ENCODE measurements around the gene ADORA2A.

ADORA2A gene

DNA sequence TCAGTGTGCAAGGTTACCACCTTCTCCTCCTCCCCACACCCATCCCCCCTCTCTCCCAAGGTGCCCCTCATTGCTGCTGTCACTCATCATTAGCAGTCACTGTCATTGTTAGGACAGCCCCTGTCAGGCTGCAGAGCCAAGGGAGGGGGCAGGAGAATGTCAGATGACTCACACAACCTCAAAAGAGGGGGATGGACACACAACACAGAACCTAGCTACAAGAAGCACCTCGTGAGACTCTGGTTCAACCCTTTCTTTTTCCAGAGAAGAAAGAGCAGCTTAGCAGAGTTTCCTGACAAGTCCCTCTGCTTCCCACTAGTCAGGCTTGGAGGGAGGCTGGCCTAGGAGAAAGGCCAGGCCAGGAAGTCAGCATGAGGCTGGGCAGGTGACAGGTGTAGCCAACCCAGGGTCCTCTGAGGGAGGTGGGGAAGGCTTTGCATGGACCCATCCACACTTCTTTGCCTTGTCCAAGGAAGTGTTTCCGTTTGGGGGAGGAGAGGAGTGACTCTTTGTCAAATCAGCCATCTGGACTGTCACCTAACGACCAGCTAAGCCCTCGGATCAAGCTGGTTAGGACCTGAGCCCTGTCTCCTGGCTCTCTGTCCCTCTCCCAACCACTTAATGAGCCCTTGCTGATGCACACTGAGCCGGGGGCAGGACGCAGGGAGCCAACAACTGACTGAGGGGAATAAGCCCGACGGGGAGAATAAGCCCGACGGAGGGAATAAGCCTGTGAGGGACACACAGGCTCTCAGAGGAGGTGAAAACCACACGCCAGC lies 18.3 kb downstream of the ADORA2A start:
- DNase-seq (ENCODE audit: extremely low read depth in 1 of 2, low read depth in 1 of 2) = no peak

DNA sequence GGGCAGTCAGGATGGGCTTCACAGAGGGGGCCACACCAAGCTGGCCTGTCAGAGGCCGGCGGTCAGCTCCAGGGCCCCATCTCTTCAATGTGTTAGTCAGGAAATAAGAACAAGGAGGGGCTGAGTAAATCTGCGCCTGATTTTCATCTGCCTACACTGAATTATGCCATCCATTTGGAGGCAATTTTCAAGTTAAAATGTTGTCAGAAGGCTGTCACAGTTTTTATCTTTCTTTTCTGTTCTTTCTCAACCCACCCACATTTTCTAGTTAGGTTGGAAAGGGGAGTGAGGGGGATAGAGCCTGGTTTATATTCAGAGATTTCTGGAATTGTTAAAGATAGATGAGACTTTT lies 18.8 kb downstream of the ADORA2A start:
- DNase-seq (ENCODE audit: extremely low read depth in 1 of 2, low read depth in 1 of 2) = no peak

DNA sequence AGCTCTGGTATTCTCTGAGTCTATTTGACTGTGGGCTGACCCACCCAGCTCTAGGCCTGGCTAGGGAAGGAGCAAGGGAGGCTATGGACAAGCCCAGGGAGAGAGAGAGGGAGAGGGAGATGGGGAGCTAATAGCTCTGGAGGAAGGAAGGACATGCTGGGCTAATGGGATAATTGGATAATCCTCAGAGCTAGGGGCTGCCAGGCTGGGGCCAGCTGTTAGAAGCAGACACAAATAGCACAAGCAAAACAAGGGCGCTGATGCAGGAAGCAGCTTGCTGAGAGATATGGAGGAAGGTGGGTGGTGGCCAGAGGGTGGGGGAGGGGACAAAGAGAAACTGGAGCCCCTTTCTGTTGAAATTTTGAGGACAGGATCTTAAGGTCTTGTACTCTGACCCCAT lies 23.2 kb downstream of the ADORA2A start:
- DNase-seq (ENCODE audit: extremely low read depth in 1 of 2, low read depth in 1 of 2) = no peak

DNA sequence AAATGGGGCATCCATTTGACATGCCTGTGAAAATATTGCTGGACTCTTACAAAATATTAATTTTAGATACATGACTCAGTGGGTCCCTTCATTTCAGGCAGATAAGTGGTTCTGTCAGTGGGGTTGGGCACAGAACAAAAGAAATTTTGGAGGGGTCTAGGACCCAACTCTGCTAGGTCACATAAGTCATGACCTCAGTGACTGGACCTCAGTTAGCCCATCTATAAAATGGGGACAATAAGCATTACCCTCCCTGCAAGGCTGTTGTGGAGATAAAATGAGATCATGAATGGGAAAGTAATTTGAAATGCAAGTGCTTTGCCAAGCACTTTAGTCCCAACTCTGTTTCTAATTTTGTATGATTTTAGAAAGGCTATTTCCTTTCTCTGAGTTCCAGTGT lies 23.8 kb downstream of the ADORA2A start:
- DNase-seq (ENCODE audit: extremely low read depth in 1 of 2, low read depth in 1 of 2) = no peak

DNA sequence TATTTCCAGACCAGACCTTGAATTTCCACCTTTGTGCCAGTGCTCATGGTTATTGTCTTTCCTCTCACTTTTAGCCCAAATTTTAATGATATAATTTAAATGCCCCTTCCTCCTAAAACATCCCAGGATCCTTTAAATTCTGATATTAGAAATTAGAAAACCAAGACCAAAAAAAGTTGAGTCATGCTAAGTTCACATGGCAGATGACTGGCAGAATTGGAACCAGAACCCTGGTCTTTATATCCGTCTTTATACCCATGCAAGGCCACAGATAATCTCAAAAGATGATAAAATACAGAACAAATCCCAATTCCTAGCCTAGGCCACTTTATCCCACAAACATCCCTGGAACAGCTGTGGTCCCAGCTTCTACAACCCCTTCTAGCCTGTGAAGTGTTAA lies 26.5 kb downstream of the ADORA2A start:
- DNase-seq (ENCODE audit: extremely low read depth in 1 of 2, low read depth in 1 of 2) = no peak

DNA sequence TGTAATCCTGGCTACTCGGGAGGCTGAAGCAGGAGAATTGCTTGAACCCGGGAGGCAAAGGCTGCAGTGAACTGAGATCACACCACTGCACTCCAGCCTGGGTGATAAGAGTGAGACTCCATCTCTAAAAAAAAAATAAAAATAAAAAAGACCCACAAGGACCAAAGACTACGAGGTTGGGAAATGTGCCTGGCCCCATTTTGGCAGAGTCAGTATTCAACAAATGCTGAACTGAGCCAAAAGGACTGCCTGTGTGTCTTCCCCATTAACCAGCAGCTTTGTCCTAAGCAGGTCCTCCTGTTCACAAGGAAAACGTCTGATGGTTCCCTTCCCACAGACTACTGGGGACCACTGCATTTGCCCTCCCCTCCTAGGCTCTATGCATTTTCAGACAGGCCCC lies 27.6 kb downstream of the ADORA2A start:
- DNase-seq (ENCODE audit: extremely low read depth in 1 of 2, low read depth in 1 of 2) = no peak

DNA sequence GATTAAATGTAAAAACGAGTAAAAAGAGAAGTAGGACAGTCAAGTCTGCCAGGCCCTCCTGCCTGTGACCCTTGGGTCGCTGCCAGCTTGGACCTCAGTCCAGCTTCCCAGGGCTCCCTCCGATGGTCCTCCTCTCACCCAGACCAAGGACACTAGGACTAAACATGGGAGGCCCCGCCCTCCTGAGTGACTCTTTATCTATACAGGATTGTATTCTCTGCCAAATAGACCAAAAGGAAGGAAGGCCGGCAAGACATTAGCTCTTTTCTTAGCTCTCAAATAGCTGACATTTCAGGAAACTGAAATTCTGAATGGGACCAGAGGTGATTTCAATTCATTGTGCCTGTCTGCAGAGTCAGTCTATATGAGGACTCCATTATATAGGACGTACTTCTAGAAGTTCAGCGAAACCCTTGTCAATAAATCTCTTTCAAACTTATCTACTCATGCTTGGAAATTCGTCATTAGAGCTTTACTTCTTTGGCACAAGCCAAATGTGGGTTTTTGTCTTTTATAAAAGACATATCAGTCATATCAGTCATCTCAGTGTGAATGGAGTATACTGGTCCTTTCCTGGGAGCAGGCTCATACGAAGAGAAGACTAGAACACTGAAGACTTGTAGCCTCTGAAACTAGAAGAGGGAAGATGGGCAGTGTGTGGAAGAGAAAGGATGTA lies 28.5 kb downstream of the ADORA2A start:
- no peak for DNase-seq (ENCODE audit: extremely low read depth in 1 of 2, low read depth in 1 of 2)

DNA sequence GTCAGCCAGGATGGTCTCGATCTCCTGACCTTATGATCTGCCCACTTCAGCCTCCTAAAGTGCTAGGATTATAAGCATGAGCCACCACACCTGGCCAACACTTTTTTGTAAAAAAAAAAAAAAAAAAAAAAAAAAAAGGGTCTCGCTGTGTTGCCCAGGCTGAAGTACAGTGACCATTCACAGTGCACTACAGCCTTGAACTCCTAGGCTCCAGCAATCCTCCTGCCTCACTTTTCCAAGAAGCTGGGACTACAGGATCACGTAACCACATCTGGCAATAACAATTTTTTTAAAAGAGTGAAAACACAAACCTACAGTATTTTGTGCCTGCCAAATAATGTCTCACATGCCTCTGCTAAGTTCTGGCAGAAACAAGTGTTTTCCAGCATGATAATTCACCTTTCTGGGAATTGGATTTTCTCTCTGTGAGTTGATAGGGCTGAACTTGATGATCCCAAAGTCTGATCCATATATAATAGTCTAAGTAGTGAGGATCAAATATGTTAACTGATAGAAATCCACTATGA lies 30.6 kb downstream of the ADORA2A start:
- no peak for DNase-seq (ENCODE audit: extremely low read depth in 1 of 2, low read depth in 1 of 2)

DNA sequence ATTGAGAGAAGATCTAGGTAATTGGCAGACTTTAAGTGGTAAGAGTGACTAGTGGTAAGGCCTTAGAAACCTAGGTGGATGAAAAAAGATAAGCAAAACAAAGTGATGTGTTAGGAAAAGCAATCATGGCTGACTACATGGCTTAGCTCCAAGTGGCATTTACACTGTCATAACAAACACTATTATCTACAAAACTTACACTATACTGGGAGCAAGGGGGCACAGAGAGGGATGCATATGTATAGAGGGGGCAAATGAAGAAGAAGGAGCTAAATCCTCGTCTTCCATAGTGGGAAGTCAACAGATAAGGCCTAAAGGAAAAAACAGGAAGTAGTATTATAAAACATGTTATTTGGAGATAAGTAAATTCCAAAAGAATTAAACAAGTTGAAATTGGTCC lies 32.5 kb downstream of the ADORA2A start:
- DNase-seq (ENCODE audit: extremely low read depth in 1 of 2, low read depth in 1 of 2) = no peak

DNA sequence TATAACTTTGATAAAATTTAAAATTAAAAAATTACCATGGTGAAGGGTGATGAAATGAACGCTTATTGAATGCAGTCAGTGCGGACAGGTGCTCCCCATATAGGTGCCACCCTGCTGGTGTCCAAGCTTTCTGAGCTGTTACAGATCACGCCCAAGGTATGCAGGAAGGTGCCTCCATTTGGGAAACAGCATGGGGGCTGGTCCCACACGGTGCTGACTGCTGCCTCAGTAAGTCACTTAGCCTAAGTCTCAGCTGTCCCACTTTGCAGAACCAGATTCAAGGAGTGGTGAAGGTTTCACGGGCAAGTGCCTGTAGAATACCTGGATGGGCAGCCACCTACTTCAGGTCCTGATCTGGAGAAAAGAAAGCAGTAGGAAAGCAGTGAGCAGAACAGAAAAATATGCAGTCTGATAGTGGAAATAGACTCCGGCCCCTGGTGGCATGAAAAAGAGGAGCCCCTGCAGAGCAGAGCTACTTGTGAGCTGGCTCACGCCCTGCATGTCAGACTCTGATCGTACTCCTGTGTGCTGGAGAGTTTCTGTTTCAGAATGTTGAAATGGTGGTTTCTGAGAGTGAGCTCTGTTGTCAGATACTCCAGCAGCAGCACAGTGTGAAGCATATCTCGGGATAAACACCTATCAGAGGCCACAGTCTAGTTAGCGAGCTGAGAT lies 33.2 kb downstream of the ADORA2A start:
- peak in 1 of 2 donors; percentile 15 for DNase-seq (ENCODE audit: extremely low read depth in 1 of 2, low read depth in 1 of 2)

DNA sequence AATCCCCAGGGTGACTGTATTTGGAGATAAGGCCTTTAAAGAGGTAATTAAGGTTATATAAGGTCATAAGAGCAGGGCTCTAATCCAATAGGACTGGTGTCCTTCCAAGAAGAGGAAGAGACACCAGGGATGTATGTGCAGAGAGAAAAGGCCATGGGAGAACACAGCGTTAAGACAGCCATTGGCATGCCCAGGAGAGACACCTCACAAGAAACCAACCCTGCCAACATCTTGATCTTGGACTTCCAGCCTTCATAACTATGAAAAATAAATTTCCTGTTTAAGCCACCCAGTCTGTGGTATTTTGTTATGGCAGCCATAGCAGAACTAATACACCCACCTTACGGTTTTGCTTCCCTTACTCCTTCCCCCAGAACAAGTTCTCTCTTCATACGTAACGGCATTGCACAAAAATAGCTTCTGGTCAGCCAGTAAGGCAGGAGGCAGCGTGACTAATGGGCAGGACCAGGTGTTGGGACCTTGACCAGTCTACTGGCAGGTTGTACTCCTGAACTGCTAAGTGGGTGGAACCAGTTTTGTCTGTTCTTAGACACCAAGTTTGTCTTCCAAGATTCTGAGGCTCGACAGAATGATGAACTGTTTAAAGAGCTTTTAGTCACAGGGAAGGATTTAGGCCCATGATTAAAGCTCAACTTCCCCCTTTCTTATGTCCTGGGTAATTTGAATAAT lies 35.8 kb downstream of the ADORA2A start:
- no peak for DNase-seq (ENCODE audit: extremely low read depth in 1 of 2, low read depth in 1 of 2)

DNA sequence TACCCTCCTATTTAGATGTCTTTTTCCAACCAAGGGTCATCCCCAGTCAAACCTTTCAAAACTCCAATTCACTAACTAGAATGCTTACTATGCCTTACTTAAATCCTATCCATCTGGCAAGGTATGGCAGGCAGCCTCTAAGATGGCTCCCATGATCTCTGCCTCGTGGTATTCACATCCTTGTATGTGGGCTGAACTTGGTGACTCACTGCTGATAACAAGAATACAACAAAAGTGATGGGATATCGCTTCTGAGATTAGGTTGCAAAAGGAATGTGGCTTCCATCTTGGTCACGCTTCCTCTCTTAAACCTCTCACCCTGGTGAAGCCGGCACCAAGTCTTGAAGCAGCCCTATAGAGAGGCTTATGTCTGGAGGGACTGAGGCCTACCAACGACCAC lies 38.2 kb downstream of the ADORA2A start:
- DNase-seq (ENCODE audit: extremely low read depth in 1 of 2, low read depth in 1 of 2) = no peak

DNA sequence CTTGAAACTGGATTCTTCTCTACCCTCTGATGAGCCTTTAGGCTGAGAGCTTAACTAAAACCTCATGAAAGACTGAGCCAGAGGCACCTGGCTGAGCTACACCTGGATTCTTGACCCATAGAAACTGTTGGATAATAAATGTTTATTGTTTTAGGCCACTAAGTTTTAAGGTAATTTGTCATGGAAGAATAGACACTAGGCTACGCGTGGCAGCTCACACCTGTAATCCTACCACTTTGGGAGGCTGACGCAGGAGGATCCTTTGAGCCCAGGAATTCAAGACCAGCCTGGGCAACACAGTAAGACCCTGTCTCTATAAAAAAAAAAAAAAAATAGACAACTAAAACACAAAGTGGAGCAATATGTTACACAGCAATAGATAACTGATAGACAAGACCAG lies 38.6 kb downstream of the ADORA2A start:
- no peak for DNase-seq (ENCODE audit: extremely low read depth in 1 of 2, low read depth in 1 of 2)

DNA sequence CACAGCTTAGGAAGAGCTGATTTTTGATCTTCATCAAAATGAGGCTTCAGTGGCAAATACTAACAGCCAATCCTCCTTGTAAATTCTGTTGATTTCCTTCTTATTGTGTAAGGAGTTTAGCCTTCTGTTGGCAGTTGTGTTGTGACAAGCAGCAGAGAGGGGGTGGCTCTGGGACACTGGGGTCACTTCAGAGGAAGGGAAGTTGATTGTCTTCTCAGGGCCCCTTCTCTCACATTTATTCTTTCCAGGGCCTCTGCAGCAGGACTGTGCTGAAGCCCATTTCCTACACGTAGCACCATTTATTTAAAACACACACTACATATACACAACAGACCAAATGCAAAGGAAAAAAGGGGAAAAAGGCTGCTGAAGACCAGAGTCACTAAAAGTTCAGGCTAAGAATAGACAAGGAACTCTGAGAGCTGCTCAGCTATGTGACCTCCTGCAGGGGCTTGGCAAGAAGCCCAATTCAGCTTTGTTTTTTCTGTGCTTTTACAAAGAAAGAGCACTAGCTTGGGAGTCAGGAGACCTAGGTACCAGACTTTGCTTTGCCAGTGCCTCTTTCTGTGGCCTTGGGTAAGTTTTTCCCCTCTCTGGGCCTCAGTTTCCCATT lies 39.4 kb downstream of the ADORA2A start:
- no peak for DNase-seq (ENCODE audit: extremely low read depth in 1 of 2, low read depth in 1 of 2)

DNA sequence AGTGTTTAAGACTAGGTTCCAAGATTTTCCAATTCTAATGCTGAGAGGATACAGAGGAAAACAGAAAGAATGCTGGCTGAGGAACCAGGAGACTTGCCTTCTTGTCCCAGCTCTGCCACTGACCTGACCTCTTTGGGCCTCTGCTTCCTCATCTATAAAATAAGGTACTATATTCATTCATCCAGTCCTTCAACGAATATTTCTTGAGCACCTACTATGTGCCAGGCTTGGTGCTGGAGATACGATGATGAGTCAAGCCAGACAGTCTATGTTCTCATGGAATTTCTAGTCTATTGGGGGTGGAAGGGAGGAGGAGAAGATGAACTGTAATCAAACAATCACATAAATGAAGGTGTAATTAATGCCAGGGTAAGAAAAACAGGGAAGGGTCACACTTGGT lies 39.9 kb downstream of the ADORA2A start:
- no peak for DNase-seq (ENCODE audit: extremely low read depth in 1 of 2, low read depth in 1 of 2)

DNA sequence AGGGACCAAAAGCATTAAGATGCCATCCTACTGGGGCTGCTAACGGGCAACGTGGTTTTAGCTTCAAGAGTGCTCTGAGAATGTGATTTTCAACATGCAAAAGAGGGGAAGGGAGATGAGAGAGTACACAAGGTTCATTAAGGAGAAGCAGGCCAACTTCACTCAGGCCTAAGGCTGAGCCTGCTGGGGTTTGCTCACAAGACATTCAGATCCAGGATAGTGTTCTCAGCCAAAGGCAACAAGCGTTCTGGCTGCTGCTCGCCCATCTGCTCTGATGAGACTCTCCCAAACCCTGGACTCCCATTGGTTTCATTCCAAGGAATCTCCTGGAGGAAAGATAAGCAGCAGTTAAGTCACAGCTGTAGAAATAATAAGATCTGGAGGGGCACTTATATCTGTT lies 44.2 kb downstream of the ADORA2A start:
- DNase-seq (ENCODE audit: extremely low read depth in 1 of 2, low read depth in 1 of 2) = no peak

DNA sequence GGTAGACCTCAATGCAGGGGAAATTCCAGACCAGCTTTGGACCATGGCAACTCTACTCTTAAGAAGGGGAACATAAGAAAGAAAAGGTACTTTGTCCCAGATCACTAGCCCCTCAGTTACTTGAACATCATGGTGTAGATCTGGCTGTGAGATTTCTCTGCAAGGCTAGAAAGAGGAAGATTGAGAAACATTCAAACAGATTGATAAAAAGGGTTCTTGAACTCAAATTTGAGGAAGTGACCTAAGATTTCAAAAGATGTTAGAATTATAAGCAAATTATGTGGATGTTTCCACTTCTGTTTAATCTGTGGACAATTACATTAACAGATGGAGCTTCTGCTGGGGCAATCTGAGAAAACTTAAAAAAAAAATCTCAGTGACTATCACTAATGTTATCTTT lies 45.9 kb downstream of the ADORA2A start:
- DNase-seq (ENCODE audit: extremely low read depth in 1 of 2, low read depth in 1 of 2) = no peak

DNA sequence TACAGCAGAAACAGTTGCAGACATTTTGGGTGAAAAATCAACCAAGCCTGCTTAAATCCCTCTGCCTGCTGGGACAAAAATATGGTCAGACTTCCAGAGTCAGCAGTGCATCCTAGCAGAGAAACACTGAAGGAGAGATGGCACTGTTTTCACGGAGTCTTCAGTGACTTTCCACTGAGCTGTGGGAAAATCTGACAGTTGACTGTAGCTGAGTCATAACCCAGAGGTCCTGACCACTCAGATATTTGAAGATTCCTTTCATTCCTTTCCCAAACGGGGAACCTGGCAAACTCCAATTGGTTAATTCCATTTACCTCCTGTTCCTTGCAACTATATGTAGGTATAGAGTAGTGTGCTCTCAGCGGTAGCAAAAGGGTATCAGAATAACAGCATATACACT lies 46.8 kb downstream of the ADORA2A start:
- DNase-seq (ENCODE audit: extremely low read depth in 1 of 2, low read depth in 1 of 2) = no peak

DNA sequence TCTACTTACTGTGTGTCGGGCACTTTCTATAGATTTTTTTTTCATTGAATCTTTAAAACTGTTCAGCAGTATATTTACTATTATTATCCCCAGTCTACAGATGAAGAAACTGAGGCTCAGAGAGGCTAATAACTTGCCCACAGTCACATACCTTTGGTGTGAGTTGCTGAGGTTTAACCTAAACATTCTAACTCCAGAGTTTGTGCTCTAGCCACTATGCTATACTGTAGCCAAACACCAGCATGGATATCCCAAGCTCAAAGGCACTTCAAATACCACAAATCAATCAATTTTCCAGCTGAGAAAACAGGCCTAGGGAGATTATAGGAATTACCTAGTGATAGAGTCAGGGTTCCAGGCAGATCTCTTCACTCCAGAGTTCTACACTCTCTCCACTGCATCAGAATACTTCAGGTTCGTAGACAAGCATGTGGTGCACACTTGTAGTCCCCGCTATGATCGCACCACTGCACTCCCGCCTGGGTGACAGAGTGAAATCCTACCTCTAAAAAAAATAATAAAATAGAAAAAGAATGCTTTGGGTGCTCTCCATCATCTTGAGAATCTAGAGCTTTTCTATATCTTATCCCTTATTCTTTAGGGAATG lies 47.4 kb downstream of the ADORA2A start:
- DNase-seq (ENCODE audit: extremely low read depth in 1 of 2, low read depth in 1 of 2) = no peak

DNA sequence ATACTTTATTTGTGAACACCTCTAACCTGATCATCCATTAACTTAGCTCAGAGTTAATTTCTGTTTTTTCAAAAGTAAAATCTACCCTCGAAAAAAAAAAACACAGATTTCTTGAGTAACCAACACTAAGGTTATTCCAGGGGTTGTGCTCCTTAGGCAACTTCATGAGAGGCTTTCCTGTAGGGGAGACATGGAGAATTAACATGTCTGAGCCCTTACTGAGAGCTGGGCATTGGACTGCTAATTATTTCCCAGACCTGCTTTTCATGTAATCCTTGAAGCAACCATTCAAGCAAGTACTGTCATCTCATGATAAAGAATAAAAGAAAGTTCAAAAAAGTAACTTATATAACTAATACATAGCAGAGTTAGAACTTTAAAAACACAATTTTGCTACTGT lies 54.2 kb downstream of the ADORA2A start:
- no peak for DNase-seq (ENCODE audit: extremely low read depth in 1 of 2, low read depth in 1 of 2)

DNA sequence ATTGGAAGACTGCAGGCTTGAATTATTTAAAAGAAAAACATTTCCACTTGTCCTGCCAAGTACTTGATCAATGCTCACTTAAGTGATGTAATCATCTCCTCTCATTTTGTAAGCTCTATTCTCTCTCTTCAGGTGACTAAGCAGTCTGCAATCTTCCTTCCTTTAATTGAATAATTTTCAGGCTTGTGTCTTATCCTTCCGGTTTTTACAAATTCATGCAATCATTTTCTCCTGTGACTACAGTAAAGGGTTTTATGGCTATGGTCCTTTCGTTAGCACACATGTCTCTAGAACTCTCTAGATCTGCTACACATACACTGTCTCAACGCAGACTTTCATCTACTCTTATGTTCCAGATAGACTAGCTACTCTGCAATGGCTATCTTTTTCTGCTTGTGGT lies 55.2 kb downstream of the ADORA2A start:
- DNase-seq (ENCODE audit: extremely low read depth in 1 of 2, low read depth in 1 of 2) = no peak
